H1 (cell line): Measurements from ENCODE around the gene FAM9C. TPM values are rescaled to one million over a fixed set of nuclear protein-coding genes. Genes with fewer than 3 reads are reported as not detected.

ENCODE experiments used
- CTCF ChIP-seq, 3 experiments: IDR thresholded peaks; 1 replicate in 2 of 3; 2 replicates in 1 of 3; pipeline versions ENCODE4 v1.5.1 to v1.6.1; 2011; ENCODE audit warnings: low read length in 3 of 3, mild to moderate bottlenecking in 3 of 3, inconsistent platforms in 2 of 3, low read depth in 1 of 3, moderate library complexity in 1 of 3; ENCODE audit not compliant: insufficient read depth in 1 of 3; ENCODE audit errors: control extremely low read depth in 1 of 3
- E2F6 ChIP-seq: IDR thresholded peaks from 2 replicates; pipeline ENCODE4 v1.6.1; 2012; ENCODE audit warnings: inconsistent platforms
- HDAC2 ChIP-seq, 2 experiments: fragments of 300-600 bp in 1 of 2; sonication (generic) in 1 of 2; IDR thresholded peaks; 2 replicates each; pipeline ENCODE4 v1.6.1; 2011 to 2012; ENCODE audit warnings: low read depth in 2 of 2, low read length in 2 of 2, mild to moderate bottlenecking in 2 of 2, moderate library complexity in 2 of 2, borderline replicate concordance in 1 of 2, inconsistent platforms in 1 of 2
- KDM1A ChIP-seq: fragments of 200-600, 300-600 bp; sonication (generic); IDR thresholded peaks from 2 replicates; pipeline ENCODE4 v1.7.1; 2016; ENCODE audit warnings: mild to moderate bottlenecking, low read length, borderline replicate concordance
- KDM4A ChIP-seq: IDR thresholded peaks from one replicate; pipeline ENCODE4 v1.7.1; 2012; ENCODE audit warnings: low read depth, mild to moderate bottlenecking, moderate library complexity, low read length, inconsistent platforms; ENCODE audit not compliant: severe bottlenecking
- SIRT6 ChIP-seq: IDR thresholded peaks from one replicate; pipeline ENCODE4 v1.7.1; 2012; ENCODE audit warnings: low read length, inconsistent platforms
- TBP ChIP-seq: IDR thresholded peaks from 2 replicates; pipeline ENCODE4 v1.6.1; 2011; ENCODE audit warnings: low read depth, low read length, improper control_type of control experiment
- TCF12 ChIP-seq: IDR thresholded peaks from 2 replicates; pipeline ENCODE4 v1.6.1; 2011; ENCODE audit warnings: low read depth, mild to moderate bottlenecking, low read length
- USF2 ChIP-seq: IDR thresholded peaks from 2 replicates; pipeline ENCODE4 v1.6.1; 2011; ENCODE audit warnings: low read length, improper control_type of control experiment
- polyA plus RNA-seq, 7 experiments: library from polyadenylated mRNA; depleted of rRNA in 3 of 7; stranded (reverse) in 5 of 7; unstranded in 2 of 7; fragments of >200 nt in 5 of 7; fragments of 200-250 nt in 2 of 7; gene quantifications; 1 replicate in 5 of 7; 2 replicates in 1 of 7; 4 replicates in 1 of 7; pipeline versions ENCODE4 v1.2.1 to v1.2.3, GENCODE V29; 2011 to 2013; ENCODE audit warnings: missing spikeins in 2 of 7, mixed read lengths in 2 of 7
- total RNA-seq: library from RNA; stranded (reverse); fragmentation: NEBNext Ultra II Directional; extraction: Animal tissue kit (Norgen Biotek cat#: 25700); gene quantifications from 2 replicates; pipeline ENCODE4 v1.2.1, GENCODE V29; 2021

Gene FAM9C
- total and polyA plus RNA-seq, 2 of the 8 experiments (the other 6 are each of a cell fraction or from before 2014, with no cell fraction given): not detected

- TF ChIP-seq E2F6: no peak
- no peak for TF ChIP-seq SIRT6
- no peak for TF ChIP-seq KDM4A
- TF ChIP-seq CTCF (IDR thresholded peaks at IDR 0.05; ENCODE audit: control extremely low read depth in 1 of 3, insufficient read depth in 1 of 3, low read depth in 1 of 3, low read length in 3 of 3): no peak
- no peak for TF ChIP-seq HDAC2 (IDR thresholded peaks at IDR 0.05; ENCODE audit: borderline replicate concordance in 1 of 2, low read depth in 2 of 2, low read length in 2 of 2)
- TF ChIP-seq USF2: no peak
- no peak for TF ChIP-seq TBP
- no peak for TF ChIP-seq TCF12
- no peak for TF ChIP-seq KDM1A
These were observed at the start of gene FAM9C (continued) for GRCh38 chrX:13044441-13044840.
